HG03354 (cell line): Measurements from ENCODE around the gene CCDC85C.

Experiments
- ATAC-seq: cut with Tn5 transposase; IDR thresholded peaks from one replicate; pipeline ENCODE4 v1.9.1; 2021; ENCODE audit warnings: mild to moderate bottlenecking; ENCODE audit not compliant: unreplicated experiment, poor library complexity, severe bottlenecking

The CCDC85C gene

DNA sequence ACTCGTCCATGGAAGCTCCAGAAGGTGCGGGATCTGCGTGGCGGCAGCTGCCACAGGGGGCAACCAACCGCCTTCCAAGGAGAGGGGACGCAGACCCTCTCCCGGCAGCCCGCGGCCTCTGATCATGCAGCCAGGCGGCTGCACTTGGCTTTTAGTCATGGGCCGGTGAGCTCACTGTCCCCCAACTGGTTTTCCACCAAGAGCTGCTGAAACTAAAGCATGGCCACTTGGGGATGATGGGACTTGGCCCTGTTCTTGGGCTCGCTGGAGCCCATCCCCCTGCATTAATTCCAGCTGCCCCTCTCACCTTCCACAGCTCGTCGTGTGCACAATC, 39.1 kb downstream of the CCDC85C start:
- no peak for ATAC-seq

DNA sequence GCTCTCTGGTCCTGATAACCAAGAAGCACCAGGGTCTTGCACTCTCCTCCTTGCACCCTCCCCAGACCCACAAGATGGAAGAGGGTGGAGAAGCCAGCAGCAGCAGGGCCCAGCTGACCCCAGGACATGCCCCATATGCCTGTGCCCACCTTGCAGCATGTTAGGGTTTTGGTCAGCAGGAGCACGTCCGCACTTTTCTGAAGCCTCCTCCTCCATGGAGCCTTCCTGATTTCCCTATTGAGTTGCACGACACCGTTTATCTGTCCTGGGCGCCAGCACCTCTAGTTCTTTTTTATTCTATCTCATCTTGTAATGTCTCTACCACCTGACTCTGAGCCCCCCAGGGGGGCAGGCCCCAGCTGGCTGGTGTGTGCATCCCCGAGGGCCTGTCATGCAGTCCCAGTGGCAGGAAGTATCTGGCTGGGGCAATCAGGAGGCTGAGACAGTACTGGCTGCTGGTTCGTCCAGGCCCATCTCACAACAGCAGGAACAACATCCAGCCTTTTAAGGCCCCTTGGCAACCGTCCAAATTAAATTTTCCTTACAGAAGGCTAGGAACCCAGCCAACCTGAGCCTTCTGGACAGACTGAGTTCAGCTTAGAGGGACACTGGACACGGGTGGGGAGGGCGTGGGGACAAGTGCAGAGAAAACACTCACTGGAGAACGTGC, 39.6 kb downstream of the CCDC85C start:
- ATAC-seq: no peak

DNA sequence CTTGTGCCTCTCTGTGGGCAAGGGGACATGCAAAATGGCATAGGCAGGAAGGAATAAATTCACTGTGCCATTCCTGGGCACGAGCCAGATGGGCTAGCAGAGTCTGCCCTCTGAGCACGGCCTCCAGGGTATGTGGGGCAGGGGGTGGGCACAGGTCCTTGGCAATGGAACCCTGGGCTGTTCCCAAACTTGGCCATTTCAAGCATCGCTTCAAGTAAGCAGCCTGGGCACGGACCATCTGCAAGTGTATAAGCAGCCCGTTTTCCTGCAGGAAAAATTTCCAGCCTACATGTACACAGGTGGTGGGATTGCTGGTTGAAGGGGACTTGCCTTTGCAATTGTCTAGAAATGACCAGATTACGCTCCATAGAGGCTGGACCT, 40.3 kb downstream of the CCDC85C start:
- no peak for ATAC-seq

DNA sequence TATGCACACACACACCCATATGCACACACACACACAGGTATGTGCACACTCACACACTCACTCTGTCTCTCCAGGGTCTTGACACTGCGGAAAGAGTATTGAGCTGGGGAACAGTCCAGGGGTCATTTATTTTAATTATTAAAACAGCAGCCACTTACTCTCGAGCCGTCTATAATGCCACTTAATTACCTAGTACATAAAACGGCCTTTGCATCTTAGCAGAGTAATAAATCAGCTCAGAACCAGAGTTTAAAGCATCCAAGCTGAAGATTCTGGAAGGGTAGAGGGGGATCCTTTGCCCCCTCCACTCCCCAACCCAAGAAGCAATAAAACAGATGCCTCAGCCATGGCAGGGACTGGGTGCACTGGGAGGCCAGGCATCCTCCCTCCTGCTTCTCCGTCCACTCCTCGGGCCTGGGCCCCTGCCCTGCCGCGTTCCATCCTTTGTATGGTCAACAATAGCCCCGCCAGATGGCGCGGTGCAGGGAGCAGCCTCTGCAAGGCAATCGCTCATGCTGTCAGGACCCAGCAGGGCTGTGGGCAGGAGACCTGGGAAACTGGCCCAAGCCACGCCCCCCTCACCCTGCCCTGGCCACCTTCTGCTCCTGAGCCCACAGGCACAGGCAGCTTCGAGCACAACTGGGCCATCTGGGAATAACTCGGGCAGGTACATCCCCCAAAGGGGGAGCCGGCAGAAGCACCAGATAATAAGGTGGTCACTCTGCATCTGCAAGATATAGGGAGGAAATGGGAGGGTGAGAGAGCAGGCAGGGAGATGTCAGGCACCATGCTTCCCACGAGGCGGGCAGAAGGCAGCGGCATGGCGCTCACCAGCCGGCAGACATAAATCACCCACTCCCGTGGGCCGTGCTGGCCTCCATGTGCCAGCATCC, 40.9 kb downstream of the CCDC85C start:
- no peak for ATAC-seq

DNA sequence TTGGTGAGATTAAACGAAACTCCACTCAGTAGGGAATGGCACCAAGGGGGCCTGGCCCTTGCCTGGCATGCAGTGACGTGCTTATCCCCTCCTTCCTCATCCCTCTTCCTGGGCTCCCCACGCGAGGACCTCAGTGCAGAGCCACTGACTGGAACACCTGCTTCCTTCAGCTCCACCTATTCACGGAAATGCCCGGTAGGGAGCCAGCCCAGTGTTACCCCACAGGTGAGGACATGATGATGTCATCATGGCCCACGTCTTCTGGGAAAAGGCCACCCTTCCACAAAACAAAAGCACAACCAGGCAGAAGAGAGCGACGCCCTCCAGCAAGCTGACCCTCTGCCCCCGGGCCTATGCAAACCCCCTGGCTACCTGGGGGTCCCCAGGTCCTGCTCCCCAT, 42.1 kb downstream of the CCDC85C start:
- ATAC-seq: no peak

DNA sequence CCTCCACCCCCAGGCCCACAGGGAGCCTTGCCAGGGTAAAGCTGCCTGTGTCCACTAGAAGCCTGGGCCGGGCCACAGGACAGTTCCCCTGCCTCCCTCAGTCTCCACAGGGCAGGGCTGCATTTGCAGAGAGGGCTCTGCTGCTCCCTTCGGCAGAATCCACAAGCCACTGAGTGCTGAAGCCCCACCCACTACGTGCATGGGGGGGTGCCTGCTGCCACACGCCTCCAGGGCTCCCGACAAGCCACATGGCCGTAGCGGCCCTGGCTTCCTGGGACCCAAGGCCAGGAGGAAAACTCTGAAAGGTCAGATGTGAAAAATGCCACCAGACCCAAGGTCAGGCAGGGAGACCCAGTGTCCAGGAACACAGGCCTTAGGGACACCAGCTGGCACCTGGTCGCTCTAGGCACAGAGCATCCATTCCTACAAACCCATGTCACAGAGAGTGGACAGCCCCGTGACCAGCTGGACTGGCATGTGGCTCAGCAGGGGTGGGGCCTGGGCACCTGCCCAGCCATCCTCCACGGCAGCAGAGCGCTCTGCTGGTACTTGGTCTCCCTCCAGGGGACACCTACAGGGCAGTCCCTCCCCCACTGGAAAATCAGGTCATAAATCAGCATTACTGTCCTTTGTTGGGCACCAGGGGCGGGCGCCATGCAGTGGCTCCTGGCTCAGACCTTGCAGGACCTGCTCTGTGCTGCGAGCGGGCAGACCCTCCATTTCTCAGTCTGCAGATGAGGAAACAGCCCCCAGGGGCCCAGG, 42.9 kb downstream of the CCDC85C start:
- no peak for ATAC-seq

DNA sequence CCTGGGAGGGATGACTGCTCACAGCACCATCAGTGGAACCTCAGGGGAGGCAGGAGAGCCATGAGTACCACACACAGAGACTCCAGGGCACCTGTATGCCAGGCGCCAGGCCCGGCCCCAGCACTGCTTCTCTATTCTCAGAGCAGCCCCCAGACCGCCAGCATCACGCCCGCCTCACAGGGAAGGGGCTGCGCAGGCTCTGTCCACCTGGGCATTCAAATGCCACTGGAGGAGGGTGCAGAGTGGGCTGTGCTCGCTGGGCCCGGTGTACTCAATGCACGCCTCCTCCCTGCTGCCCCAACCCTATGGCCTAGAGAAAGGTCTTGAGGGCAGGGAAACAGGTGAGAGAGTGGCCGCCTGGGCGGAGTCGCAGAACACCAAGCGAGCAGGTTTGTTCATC, 43.6 kb downstream of the CCDC85C start:
- ATAC-seq: no peak

DNA sequence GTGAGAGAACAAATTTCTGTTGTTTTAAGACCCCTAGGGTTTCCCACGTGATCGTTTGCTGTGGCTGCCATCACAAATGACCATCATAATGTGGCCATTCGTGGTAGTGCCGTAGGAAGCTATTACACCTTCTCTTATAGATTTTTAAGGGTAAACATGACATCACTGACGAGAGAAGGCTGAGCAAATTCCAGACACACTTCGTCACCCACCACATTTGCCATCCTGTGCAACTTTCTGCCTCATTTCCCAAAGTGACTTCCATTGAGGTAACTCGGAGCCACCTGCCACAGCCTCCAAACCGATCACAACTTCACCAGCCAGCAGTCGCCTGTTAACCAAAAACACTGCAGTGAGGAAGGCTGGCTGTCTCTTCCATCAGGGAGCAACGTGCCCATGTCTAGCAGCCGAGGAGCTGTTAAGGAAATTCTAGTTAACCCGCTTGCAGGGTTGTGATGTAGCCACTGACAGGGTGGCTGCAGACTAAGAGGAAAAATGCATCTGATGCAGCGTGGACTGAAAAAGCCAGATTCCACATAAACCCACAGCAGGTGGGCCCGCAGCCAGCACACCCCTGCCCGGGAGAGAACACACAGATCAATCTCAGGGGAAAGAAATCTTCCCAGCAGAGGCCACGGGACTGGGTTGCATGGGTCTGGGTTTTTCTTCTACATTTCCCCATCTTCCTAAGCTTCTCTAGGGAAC, 44.6 kb downstream of the CCDC85C start:
- ATAC-seq: no peak

DNA sequence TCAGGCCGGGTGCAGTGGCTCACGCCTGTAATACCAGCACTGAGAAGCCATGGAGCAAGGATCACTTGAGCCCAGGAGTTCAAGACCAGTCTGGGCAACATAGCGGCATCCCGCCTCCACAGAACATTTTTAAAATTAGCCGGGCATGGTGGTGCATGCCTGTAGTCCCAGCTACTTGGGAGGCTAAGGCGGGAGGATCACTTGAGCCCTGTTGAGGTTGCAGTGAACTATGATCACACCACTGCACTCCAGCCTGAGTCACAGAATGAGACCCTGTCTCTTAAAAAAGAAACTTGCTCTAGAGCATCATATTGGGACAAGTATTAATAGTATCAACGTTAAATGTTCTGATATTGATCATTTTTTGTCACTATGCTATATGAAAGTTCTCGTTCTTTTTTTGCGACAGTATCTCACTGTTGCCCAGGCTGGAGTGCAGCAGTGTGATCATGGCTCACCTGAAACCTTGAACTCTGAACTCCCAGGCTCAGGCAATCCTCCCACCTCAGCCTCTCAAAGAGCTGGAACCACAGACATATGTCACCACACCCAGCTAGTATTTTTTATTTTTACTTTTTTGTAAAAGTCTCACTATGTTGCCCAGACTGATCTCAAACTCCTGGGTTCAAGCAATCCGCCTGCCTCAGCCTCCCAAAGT, 47.7 kb downstream of the CCDC85C start:
- no peak for ATAC-seq

DNA sequence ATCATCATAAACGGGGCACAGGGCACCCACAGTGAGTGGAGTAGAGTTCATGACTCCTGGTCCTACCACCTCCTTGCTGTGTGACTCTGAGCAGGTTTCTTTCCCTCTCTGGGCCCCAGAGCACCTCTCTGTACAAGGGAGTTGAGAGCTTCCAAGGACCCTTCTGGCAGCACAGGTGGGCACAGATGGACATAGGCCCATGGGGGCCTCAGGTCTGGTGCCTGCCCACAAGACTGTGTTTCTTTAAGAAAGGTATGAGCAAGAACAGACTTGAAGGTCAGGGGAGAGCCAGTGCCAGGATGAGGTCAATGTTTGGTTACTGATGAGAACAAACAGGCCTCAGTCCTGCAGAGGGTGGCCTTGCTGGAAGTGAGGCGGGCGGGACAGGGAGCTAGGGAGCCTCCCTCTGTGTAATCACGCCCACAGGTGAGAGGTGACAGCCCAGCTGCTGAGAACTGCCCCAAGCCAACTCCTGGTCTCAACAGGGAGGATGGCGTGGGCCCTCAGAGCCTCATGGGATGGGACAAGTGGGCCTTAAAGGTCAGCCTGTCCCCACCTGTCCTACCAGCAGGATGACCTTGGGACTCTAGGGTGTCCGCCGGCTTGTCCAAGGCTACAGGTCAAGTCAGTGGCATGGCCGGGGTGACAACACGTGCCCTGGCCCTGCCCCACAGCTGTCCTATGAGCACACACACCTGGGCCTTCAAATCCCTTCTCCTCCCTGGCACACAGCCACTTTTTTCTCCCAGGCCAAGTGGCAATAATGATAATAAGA, 49.1 kb downstream of the CCDC85C start:
- ATAC-seq: no peak

DNA sequence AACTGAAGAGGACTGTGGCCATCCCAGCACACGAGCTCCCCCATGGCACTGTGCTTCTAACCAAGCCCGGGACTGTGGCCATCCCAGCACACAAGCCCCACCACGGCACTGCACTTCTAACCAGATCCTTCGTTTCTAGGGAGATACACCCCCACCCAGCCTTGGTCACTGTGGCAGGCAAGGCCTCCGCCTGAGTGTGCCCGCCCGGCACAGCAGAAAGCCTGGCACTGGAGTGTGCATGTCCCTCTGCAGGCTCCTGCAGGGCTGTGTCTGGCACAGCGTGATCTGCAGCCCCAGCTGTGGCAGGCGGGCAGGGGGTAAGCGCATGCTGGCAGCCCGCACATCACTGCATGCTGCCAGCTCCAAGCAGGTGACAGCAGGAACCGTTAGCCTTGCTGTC, 49.8 kb downstream of the CCDC85C start:
- no peak for ATAC-seq

DNA sequence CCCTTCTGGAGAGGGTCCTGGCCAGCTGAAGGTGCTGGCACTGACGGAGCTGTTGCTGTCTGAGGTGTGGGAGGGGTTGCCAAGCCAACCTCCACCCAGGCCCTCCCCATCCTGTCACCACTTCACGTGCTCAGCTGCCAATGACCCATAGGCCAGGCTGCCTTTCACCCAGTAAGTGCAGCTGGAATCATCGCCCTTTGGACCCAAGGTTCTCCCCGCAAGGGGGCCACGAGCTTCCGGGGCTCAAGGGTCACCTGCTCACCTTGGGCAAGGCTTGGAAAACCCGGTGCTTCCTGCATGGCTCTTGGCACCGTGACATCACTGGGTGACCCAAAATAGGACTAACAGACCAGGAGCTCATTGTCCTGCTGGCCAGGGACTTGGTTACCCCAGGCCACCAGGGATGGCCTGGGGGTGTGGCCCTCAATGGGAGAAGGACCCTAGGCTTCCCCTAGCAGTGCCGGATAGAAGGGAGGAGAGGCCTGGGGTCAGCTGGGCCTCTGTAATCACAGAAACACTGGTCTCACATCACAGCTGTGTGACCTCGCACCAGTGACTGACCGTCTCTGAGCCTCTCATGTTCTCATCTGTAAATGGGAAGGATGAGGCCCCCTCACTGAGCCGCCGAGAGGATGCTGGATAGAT, 51.3 kb downstream of the CCDC85C start:
- no peak for ATAC-seq

DNA sequence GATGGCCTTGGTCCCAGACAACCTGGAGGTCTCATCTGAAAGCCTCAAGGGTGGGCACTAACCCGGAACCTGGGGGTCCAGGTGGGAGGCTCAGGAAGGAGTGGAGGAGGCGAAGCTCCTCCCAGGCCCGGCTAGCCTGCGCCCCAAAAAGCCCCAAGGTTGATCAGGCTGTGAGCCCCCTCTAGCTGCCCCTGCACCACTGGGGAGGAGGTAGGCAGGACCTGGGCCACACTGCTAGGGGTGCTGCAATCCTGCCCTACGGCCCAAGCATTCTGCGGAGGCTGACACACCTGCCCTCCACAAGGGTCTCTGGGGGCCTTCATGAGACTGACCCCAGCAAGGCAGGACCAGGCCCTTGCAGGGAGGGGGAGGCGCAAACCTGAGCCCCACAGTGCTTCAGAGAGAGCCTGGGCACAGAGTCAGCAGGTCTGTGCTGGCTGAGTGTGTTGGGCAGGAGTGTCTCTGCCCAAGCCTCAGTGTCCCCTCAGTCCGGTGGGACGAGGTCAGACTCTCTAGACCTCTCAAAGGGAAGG, 51.9 kb downstream of the CCDC85C start:
- no peak for ATAC-seq

DNA sequence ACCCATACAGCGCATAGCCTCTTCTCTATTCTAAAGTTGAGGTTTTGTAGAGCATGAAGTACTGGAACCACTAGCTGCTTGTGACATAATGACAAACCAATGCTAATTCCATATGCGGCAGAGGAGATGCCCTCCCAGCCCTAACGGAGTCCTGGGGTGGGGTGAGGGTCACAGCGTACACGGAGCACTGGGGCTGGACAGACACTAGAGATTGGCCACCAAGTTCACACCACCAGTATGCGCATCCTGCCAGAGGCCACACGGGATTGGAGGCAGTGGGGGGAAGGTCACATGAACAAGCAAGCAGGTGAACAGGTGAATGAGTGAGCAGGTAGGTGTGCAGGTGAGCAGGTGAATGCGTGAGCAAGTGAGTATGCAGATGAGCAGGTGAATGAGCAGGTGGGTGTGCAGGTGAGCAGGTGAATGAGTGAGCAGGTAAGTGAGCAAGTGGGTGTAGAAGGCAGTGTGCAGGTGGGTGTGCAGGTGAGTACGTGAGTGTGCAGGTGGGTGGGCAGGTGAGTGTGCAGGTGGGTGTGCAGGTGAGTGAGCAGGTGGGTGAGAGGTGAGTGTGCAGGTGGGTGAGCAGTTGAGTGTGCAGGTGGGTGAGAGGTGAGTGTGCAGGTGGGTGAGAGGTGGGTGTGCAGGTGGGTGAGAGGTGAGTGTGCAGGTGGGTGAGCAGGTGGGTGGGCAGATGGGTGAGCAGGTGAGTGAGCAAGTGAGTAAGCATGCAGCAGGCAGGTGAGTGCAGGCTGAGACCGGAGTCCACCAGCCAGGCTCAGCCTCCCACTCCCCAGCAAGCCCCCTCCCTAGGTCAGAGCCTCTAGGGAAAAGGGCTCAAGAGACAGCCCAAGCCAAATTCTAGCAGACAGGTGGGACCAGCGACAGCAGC, 52.7 kb downstream of the CCDC85C start:
- ATAC-seq: no peak

DNA sequence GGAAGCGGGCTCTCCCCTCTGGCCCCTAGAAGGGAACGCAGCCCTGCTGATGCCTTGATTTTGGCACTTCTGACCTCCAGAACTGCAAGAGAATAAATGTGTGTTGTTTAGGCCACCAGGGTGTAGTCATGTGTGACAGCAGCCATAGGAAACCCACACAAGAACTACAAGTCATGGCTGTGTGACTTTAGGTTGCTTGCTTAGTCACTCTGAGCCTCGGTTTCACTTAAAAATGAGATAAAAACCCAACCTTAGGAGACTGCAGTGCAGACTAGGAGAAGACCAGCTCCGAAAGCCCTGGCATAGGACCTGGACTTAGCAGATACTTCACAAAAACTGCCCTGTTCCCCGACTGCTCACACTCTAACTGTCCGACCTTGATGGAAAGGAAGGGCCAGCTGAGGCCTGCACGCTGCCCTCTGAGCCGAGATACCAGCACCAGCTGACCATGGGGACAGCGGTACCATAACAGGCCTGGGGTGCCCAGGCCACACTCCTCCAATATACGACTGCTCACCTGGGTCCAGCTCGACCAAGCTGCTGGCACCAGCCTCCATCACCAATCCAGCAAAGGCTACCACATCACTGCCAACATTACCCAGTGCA, 53.5 kb downstream of the CCDC85C start:
- no peak for ATAC-seq

DNA sequence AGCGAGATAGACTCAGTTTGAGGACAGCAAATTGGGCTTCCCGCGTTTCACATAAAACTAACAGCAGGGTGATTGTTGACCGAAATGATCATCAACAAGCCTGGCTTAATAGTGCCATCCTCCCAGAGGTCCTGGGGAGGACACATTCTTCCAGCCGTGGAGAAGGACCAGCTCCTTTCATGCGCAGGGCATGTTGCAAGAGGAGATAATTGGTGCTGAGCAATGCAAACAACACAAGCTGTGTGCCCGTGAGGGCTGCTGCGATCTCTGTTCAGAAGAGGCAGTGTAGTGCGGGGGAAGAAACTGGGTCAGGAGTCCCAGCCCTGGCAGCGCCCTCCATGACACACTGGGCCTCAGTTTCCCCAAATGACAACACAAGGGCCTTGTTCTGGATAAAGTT, 54.3 kb downstream of the CCDC85C start:
- no peak for ATAC-seq
